Activated naive CD4-positive, alpha-beta T cell (primary cell): ENCODE results near the gene GIPC2.
A peak's percentile ranks its signal among the peaks of the same experiment; 100 is the strongest.
"Not testable (repeated sequence)": the region's sequence is repeated elsewhere in the genome, so short reads cannot be mapped to it uniquely, and the experiment has no call there.

Experiments used
- DNase-seq, 4 experiments: peaks; one replicate each; lab custom pipeline; 2025; lab: John Stamatoyannopoulos, UW

Gene GIPC2

GRCh38 chr1:78045926-78046778, at the start of gene GIPC2:
GIPC2 (plus strand) TSS chr1:78045966; CDS start chr1:78046095, 129 bp downstream.
- peak in 2 of 4 experiments; percentile 2 to 4 for DNase-seq

- DNase-seq: no peak
These were observed 49.0 kb upstream of the GIPC2 start for GRCh38 chr1:77996734-77997133.

GRCh38 chr1:78000536-78000935, 45.2 kb upstream of the GIPC2 start:
- DNase-seq: not testable (repeated sequence)

GRCh38 chr1:78003070-78003746, 42.6 kb upstream of the GIPC2 start:
- no peak for DNase-seq

GRCh38 chr1:78003882-78004718, 41.7 kb upstream of the GIPC2 start:
- peak in 3 of 4 experiments; percentile 8 to 20 (median 12) for DNase-seq

- peak in 2 of 4 experiments; percentile 20 to 24 for DNase-seq
These were observed 40.9 kb upstream of the GIPC2 start, which contains the start of gene DNAJB4 for GRCh38 chr1:78004719-78005447. DNAJB4 (plus strand) TSS chr1:78004939; CDS start chr1:78005111, 172 bp downstream.

GRCh38 chr1:78005448-78005722, 40.4 kb upstream of the GIPC2 start:
- DNase-seq: no peak

- DNase-seq: no peak
These were observed 40.0 kb upstream of the GIPC2 start for GRCh38 chr1:78005755-78006154.

GRCh38 chr1:78006521-78006920, 39.2 kb upstream of the GIPC2 start:
- no peak for DNase-seq

GRCh38 chr1:78007677-78008341, 38.0 kb upstream of the GIPC2 start:
- no peak for DNase-seq

GRCh38 chr1:78009276-78009675, 36.5 kb upstream of the GIPC2 start:
- no peak for DNase-seq

GRCh38 chr1:78009836-78010235, 35.9 kb upstream of the GIPC2 start:
- DNase-seq: no peak

GRCh38 chr1:78011050-78011449, 34.7 kb upstream of the GIPC2 start:
- no peak for DNase-seq

GRCh38 chr1:78015148-78015547, 30.6 kb upstream of the GIPC2 start:
- DNase-seq: no peak

GRCh38 chr1:78019024-78019423, 26.7 kb upstream of the GIPC2 start:
- no peak for DNase-seq

GRCh38 chr1:78021134-78021533, 24.6 kb upstream of the GIPC2 start:
- DNase-seq: not testable (repeated sequence)

- DNase-seq: no peak
These were observed 16.0 kb upstream of the GIPC2 start for GRCh38 chr1:78029793-78030192.

GRCh38 chr1:78032996-78033796, 12.6 kb upstream of the GIPC2 start:
- DNase-seq: no peak

GRCh38 chr1:78033797-78034172, 12.0 kb upstream of the GIPC2 start:
- DNase-seq: no peak

- DNase-seq: no peak
These were observed 10.6 kb upstream of the GIPC2 start for GRCh38 chr1:78035121-78035520.
